Endothelial cell (in vitro differentiated cells): ENCODE results near the gene MACF1. TPM values are rescaled to one million over a fixed set of nuclear protein-coding genes. Genes with fewer than 3 reads are reported as not detected.

Source experiments
- DNase-seq: peaks from one replicate; pipeline ENCODE4 v3.0.0; 2021; ENCODE audit warnings: low spot score
- H3K27ac Mint-ChIP-seq: one replicate; pipeline ENCODE4 v1.8.0; 2021; ENCODE audit warnings: mixed read lengths, inconsistent platforms; ENCODE audit not compliant: unreplicated experiment
- H3K27me3 Mint-ChIP-seq: one replicate; pipeline ENCODE4 v1.8.0; 2021; ENCODE audit warnings: mild to moderate bottlenecking, moderate library complexity, mixed read lengths, inconsistent platforms; ENCODE audit not compliant: unreplicated experiment
- H3K36me3 Mint-ChIP-seq: one replicate; pipeline ENCODE4 v1.8.0; 2021; ENCODE audit warnings: mild to moderate bottlenecking, low read depth, mixed read lengths, inconsistent platforms; ENCODE audit not compliant: unreplicated experiment
- H3K4me1 Mint-ChIP-seq: one replicate; pipeline ENCODE4 v1.8.0; 2021; ENCODE audit warnings: mild to moderate bottlenecking, mixed read lengths, inconsistent platforms; ENCODE audit not compliant: unreplicated experiment
- H3K4me3 Mint-ChIP-seq: one replicate; pipeline ENCODE4 v1.8.0; 2021; ENCODE audit warnings: mild to moderate bottlenecking, mixed read lengths, inconsistent platforms; ENCODE audit not compliant: unreplicated experiment
- H3K9me3 Mint-ChIP-seq: one replicate; pipeline ENCODE4 v1.8.0; 2021; ENCODE audit warnings: mixed read lengths, inconsistent platforms; ENCODE audit not compliant: unreplicated experiment
- CTCF ChIP-seq: fragments of 200-600 bp; sonication (generic); IDR thresholded peaks from one replicate; pipeline ENCODE4 v1.5.0; 2021; ENCODE audit warnings: antibody characterized with exemption; ENCODE audit not compliant: unreplicated experiment
- total RNA-seq: library from RNA; stranded (reverse); fragmentation: NEBNext Ultra II Directional; extraction: Animal tissue kit (Norgen Biotek cat#: 25700); gene quantifications from one replicate; pipeline ENCODE4 v1.2.1, GENCODE V29; 2021; ENCODE audit not compliant: unreplicated experiment

Gene MACF1
- total RNA-seq, 1 donor from 2014 or later: 511 TPM

- no peak for TF ChIP-seq CTCF
- Mint-ChIP-seq H3K27ac (no peak overlapping the region), H3K4me1 (no peaks in the 10 kb centered on the region), H3K27me3 (no peaks in the 10 kb centered on the region), H3K9me3 (no peaks in the 10 kb centered on the region), H3K4me3 (no peak overlapping the region), H3K36me3 (peaks cover 18% of the 10 kb centered on the region)
- DNase-seq: no peak
Measured at GRCh38 chr1:39528082-39528481, 323.6 kb downstream of the MACF1 start.

- DNase-seq: no peak
- no peak for TF ChIP-seq CTCF
- no peaks in the 10 kb centered on the region for H3K4me1 Mint-ChIP-seq
- H3K27me3 Mint-ChIP-seq: no peaks in the 10 kb centered on the region
- no peak overlapping the region for H3K27ac Mint-ChIP-seq
- no peak overlapping the region for H3K4me3 Mint-ChIP-seq
- H3K9me3 Mint-ChIP-seq: no peaks in the 10 kb centered on the region
- H3K36me3 Mint-ChIP-seq: peaks cover 18% of the 10 kb centered on the region
Measured at GRCh38 chr1:39529901-39530535, 325.5 kb downstream of the MACF1 start.

DNA sequence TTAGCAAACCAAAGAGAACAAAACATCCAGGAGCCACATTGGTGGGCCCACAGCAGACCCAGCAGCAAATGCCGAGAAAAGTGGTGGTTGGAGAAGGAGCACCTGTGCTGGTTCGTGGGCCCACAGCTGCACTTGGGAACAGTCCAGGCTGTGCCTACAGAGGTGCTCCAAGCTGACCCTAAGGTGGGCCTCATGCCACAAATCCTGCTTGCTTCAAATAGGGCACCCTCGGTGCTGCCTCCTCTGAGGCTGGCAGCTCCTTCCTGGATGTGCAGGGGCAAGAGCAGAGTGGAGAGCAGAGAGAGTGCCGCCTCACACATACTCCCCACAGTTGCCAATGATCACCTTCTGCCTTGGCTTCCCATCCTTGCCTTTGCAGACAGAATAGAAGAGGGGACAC, 327.0 kb downstream of the MACF1 start:
- Mint-ChIP-seq H3K27me3 (no peaks in the 10 kb centered on the region), H3K4me3 (no peak overlapping the region), H3K9me3 (no peaks in the 10 kb centered on the region), H3K36me3 (peaks cover 18% of the 10 kb centered on the region), H3K27ac (no peak overlapping the region), H3K4me1 (no peaks in the 10 kb centered on the region)
- TF ChIP-seq CTCF: no peak
- no peak for DNase-seq

GRCh38 chr1:39533442-39533841, 328.9 kb downstream of the MACF1 start:
- Mint-ChIP-seq H3K4me3 (no peak overlapping the region), H3K27ac (no peak overlapping the region), H3K36me3 (peaks cover 15% of the 10 kb centered on the region), H3K4me1 (no peaks in the 10 kb centered on the region), H3K27me3 (peaks cover under 1% of the 10 kb centered on the region), H3K9me3 (no peaks in the 10 kb centered on the region)
- no peak for DNase-seq
- TF ChIP-seq CTCF: no peak

Other genes starting within 250 kb of the MACF1 start
- 81.3 TPM for gene AKIRIN1, start 213.4 kb upstream of the MACF1 start, total RNA-seq
- gene NDUFS5, start 178.3 kb upstream of the MACF1 start, total RNA-seq: 200 TPM